Measurements from ENCODE around the gene GMDS.

GMDS gene

DNA sequence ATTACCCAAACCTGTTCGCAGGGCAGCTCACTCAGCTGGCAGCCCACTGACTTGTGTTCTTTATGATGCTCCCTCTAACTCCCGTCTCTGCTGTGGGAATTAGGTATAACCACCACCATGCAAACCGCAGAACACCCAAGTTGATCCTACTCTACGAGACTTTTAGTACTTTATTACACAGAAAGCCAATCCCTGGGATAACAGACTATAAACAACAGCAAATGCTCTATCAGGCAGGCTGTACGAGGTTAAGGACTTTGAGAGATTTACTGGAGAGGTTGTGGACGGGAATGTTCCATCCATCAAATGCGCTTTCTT, 394.6 kb downstream of the GMDS start:
- Histone ChIP-seq H3K36me3 (ENCODE audit: insufficient read depth, low read length) (peaks cover 1% of the 10 kb centered on the region; the same call in 1 of the 2 replicates), H4K20me1 (ENCODE audit: insufficient read depth, low read length) (no peaks in the 10 kb centered on the region), H2AFZ (ENCODE audit: low read depth, low read length) (no peak overlapping the region), H3K79me2 (ENCODE audit: insufficient read depth, low read length) (no peaks in the 10 kb centered on the region), H3K27ac (ENCODE audit: low read length) (no peak overlapping the region), H3K9me3 (ENCODE audit: insufficient read depth, low read length, severe bottlenecking) (peaks cover under 1% of the 10 kb centered on the region), H3K9ac (ENCODE audit: low read depth, low read length) (no peak overlapping the region), H3K27me3 (ENCODE audit: insufficient read depth, low read length, poor library complexity) (no peaks in the 10 kb centered on the region), H3K4me3 (ENCODE audit: low read depth in 1 of 2, low read length in 2 of 2) (no peak overlapping the region), H3K4me2 (ENCODE audit: insufficient read depth, low read length) (no peak overlapping the region), H3K4me1 (ENCODE audit: insufficient read depth, low read length) (peaks cover 27% of the 10 kb centered on the region)
- ATAC-seq (ENCODE audit: insufficient read depth, low read depth) (no peak), DNase-seq (no peak)
- TF ChIP-seq, protein P1, sequence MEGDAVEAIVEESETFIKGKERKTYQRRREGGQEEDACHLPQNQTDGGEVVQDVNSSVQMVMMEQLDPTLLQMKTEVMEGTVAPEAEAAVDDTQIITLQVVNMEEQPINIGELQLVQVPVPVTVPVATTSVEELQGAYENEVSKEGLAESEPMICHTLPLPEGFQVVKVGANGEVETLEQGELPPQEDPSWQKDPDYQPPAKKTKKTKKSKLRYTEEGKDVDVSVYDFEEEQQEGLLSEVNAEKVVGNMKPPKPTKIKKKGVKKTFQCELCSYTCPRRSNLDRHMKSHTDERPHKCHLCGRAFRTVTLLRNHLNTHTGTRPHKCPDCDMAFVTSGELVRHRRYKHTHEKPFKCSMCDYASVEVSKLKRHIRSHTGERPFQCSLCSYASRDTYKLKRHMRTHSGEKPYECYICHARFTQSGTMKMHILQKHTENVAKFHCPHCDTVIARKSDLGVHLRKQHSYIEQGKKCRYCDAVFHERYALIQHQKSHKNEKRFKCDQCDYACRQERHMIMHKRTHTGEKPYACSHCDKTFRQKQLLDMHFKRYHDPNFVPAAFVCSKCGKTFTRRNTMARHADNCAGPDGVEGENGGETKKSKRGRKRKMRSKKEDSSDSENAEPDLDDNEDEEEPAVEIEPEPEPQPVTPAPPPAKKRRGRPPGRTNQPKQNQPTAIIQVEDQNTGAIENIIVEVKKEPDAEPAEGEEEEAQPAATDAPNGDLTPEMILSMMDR (IDR thresholded peaks at IDR 0.05; ENCODE audit: borderline replicate concordance, extremely low read depth, low read length, poor library complexity, severe bottlenecking) = no peak
- TF ChIP-seq EZH2 (IDR thresholded peaks at IDR 0.05; ENCODE audit: borderline replicate concordance, low read depth, low read length, severe bottlenecking) = no peak

DNA sequence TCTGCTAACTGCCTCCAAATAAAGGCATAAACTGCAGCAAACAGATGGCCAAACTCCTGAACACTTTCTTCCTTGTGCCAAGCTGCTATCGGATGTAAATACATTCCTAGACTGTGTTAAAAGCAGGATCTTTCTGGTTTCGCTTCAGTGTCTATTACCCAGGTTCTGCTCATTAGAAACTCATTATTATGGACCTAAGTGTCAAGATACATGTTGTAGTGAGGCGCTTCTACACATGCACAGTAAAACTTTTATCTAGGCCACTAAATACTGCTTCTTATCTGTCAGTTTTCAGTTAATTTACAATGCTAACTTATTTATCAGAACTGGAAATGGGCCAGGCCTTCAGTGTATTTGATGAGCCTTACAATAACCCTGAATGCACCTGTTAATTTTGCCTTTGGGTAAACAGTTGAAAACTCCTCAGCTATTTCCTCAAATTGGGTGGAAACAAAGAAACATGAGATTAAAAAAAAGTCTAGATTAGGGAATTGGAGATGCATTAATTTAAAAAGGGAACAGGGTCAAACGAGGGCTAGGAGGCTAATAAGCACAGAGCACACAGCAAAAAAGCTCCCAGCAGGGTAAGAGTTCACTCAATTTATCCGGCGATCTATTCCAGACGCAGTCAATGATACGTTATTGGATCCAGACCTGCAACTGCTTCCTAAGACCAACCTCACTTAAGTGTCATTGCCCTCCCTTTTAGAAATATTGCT, 395.1 kb downstream of the GMDS start:
- no peak for TF ChIP-seq EZH2 (IDR thresholded peaks at IDR 0.05; ENCODE audit: borderline replicate concordance, low read depth, low read length, severe bottlenecking)
- TF ChIP-seq, protein P1 (IDR thresholded peaks at IDR 0.05; ENCODE audit: borderline replicate concordance, extremely low read depth, low read length, poor library complexity, severe bottlenecking) = no peak
- Histone ChIP-seq H3K4me1 (ENCODE audit: insufficient read depth, low read length) (peaks cover 22% of the 10 kb centered on the region), H3K27me3 (ENCODE audit: insufficient read depth, low read length, poor library complexity) (no peaks in the 10 kb centered on the region), H3K9ac (ENCODE audit: low read depth, low read length) (no peak overlapping the region), H4K20me1 (ENCODE audit: insufficient read depth, low read length) (no peaks in the 10 kb centered on the region), H3K27ac (ENCODE audit: low read length) (no peak overlapping the region), H3K4me3 (ENCODE audit: low read depth in 1 of 2, low read length in 2 of 2) (no peak overlapping the region), H2AFZ (ENCODE audit: low read depth, low read length) (no peak overlapping the region), H3K4me2 (ENCODE audit: insufficient read depth, low read length) (no peak overlapping the region), H3K36me3 (ENCODE audit: insufficient read depth, low read length) (peaks cover 4% of the 10 kb centered on the region; the same call in 1 of the 2 replicates), H3K9me3 (ENCODE audit: insufficient read depth, low read length, severe bottlenecking) (peaks cover 3% of the 10 kb centered on the region), H3K79me2 (ENCODE audit: insufficient read depth, low read length) (no peaks in the 10 kb centered on the region)
- ATAC-seq (ENCODE audit: insufficient read depth, low read depth) (no peak), DNase-seq (no peak)

DNA sequence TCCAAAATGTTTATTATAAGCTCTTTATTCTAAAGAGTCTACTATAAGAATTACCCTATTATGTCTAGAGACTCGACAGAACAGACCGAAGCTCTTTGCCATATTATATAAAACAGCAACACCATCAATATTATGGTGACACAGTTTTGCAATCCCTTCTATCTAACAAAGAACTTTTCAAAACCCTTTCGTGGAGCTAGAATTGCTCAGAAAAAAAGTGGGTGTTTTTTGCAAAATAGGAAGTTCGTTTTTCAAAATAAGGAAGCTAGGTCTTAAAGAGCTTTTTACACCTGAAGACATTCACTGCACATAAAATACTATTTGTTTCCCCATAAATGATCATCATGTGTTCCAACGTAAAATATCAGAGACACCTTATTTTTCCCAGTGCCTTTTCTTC, 395.7 kb downstream of the GMDS start:
- no peak overlapping the region for H3K27ac ChIP-seq (ENCODE audit: low read length)
- H3K27me3 ChIP-seq (ENCODE audit: insufficient read depth, low read length, poor library complexity) = no peaks in the 10 kb centered on the region
- H3K9ac ChIP-seq (ENCODE audit: low read depth, low read length) = no peak overlapping the region
- no peak overlapping the region for H3K4me2 ChIP-seq (ENCODE audit: insufficient read depth, low read length)
- peaks cover 4% of the 10 kb centered on the region; the same call in 1 of the 2 replicates for H3K36me3 ChIP-seq (ENCODE audit: insufficient read depth, low read length)
- ATAC-seq (ENCODE audit: insufficient read depth, low read depth) = no peak
- DNase-seq = no peak
- H2AFZ ChIP-seq (ENCODE audit: low read depth, low read length) = no peak overlapping the region
- no peak overlapping the region for H3K4me3 ChIP-seq (ENCODE audit: low read depth in 1 of 2, low read length in 2 of 2)
- no peak for TF ChIP-seq EZH2 (IDR thresholded peaks at IDR 0.05; ENCODE audit: borderline replicate concordance, low read depth, low read length, severe bottlenecking)
- TF ChIP-seq, protein P1 (IDR thresholded peaks at IDR 0.05; ENCODE audit: borderline replicate concordance, extremely low read depth, low read length, poor library complexity, severe bottlenecking) = no peak
- H3K79me2 ChIP-seq (ENCODE audit: insufficient read depth, low read length) = no peaks in the 10 kb centered on the region
- H3K4me1 ChIP-seq (ENCODE audit: insufficient read depth, low read length) = peaks cover 16% of the 10 kb centered on the region
- H3K9me3 ChIP-seq (ENCODE audit: insufficient read depth, low read length, severe bottlenecking) = peaks cover 3% of the 10 kb centered on the region
- H4K20me1 ChIP-seq (ENCODE audit: insufficient read depth, low read length) = no peaks in the 10 kb centered on the region

All from DND-41 (cell line).